HepG2 (cell line): ENCODE data around the gene ADAR. TPM values are rescaled to one million over a fixed set of nuclear protein-coding genes. Genes with fewer than 3 reads are reported as not detected.

Experiments
- BHLHE40 ChIP-seq: IDR thresholded peaks from 2 replicates; pipeline ENCODE4 v1.6.1; 2011; ENCODE audit warnings: low read length, improper control_type of control experiment
- EZH2 ChIP-seq: conservative IDR thresholded peaks from 2 replicates; pipeline ENCODE4 v1.6.1; 2012; ENCODE audit warnings: mild to moderate bottlenecking, low read depth, low read length, moderate library complexity
- HMG20A ChIP-seq: IDR thresholded peaks from 2 replicates; pipeline ENCODE4 v1.6.1; 2016; ENCODE audit warnings: borderline replicate concordance
- HOXA3 ChIP-seq: sonication (generic); formaldehyde crosslinking; IDR thresholded peaks from 2 replicates; pipeline ENCODE4 v1.5.0; 2020; ENCODE audit warnings: missing genetic modification reagents
- HOXD1 ChIP-seq: sonication (generic); formaldehyde crosslinking; IDR thresholded peaks from 2 replicates; pipeline ENCODE4 v1.5.0; 2020; ENCODE audit warnings: missing genetic modification reagents
- KIAA2018 ChIP-seq: sonication (generic); formaldehyde crosslinking; IDR thresholded peaks from 2 replicates; pipeline ENCODE4 v1.5.0; 2020; ENCODE audit warnings: mild to moderate bottlenecking, missing genetic modification reagents, borderline replicate concordance
- MTF2 ChIP-seq: sonication (generic); formaldehyde crosslinking; IDR thresholded peaks from 2 replicates; pipeline ENCODE4 v1.5.0; 2020; ENCODE audit warnings: missing genetic modification reagents, borderline replicate concordance
- PHF21A ChIP-seq: sonication (generic); formaldehyde crosslinking; IDR thresholded peaks from 2 replicates; pipeline ENCODE4 v1.5.0; 2020; ENCODE audit warnings: mild to moderate bottlenecking, missing genetic modification reagents
- SAFB2 ChIP-seq: sonication (generic); formaldehyde crosslinking; IDR thresholded peaks from 2 replicates; pipeline ENCODE4 v1.5.1; 2020; ENCODE audit warnings: missing genetic modification reagents, low read depth, mild to moderate bottlenecking, borderline replicate concordance
- SPEN ChIP-seq: sonication (generic); formaldehyde crosslinking; IDR thresholded peaks from 2 replicates; pipeline ENCODE4 v1.5.1; 2020; ENCODE audit warnings: low read depth, mild to moderate bottlenecking, missing genetic modification reagents
- ZNF20 ChIP-seq: sonication (generic); formaldehyde crosslinking; IDR thresholded peaks from 2 replicates; pipeline ENCODE4 v1.4.0; 2020; ENCODE audit warnings: mild to moderate bottlenecking, moderate library complexity, missing genetic modification reagents
- ZNF580 ChIP-seq: IDR thresholded peaks from 2 replicates; pipeline ENCODE4 v1.6.1; 2016; ENCODE audit warnings: low read depth, borderline replicate concordance
- ZNF703 ChIP-seq: sonication (generic); formaldehyde crosslinking; IDR thresholded peaks from 2 replicates; pipeline ENCODE4 v1.5.1; 2020; ENCODE audit warnings: missing genetic modification reagents, mild to moderate bottlenecking, moderate library complexity, borderline replicate concordance
- polyA plus RNA-seq, 8 experiments: library from polyadenylated mRNA; depleted of rRNA in 3 of 8; stranded (reverse) in 7 of 8; unstranded in 1 of 8; fragments of >200 nt; fragmentation: Illumina TruSeq in 4 of 8; extraction: Trizol in 4 of 8; gene quantifications; 2 replicates each; pipeline versions ENCODE4 v1.2.1 to v1.2.3, GENCODE V29; 2011 to 2016; ENCODE audit warnings: low read depth in 4 of 8, missing spikeins in 1 of 8, mixed read lengths in 1 of 8; ENCODE audit not compliant: insufficient read depth in 1 of 8
- total RNA-seq, 5 experiments: library from RNA; depleted of rRNA; stranded (reverse); fragments of >200 nt; fragmentation: Illumina TruSeq; extraction: Trizol; gene quantifications; 2 replicates each; pipeline ENCODE4 v1.2.3, GENCODE V29; 2016; ENCODE audit warnings: low read depth in 1 of 5
- TF ChIP-seq, protein P1 (sequence below): sonication (generic); formaldehyde crosslinking; conservative IDR thresholded peaks from 2 replicates; pipeline ENCODE4 v1.4.0; 2020; ENCODE audit warnings: missing genetic modification reagents
- TF ChIP-seq, protein P2 (sequence below): sonication (generic); formaldehyde crosslinking; IDR thresholded peaks from 2 replicates; pipeline ENCODE4 v1.4.0; 2020; ENCODE audit warnings: missing genetic modification reagents

Gene ADAR
- total and polyA plus RNA-seq, 2 of the 13 experiments (the other 11 are each of a cell fraction or from before 2014, with no cell fraction given) = 70.8 to 86.2 TPM

- TF ChIP-seq KIAA2018 (no peak), ZNF20 (CRISPR knock-in tag) (0 out of 2 replicates have a peak, but pooled peaks have one; percentile 67), MTF2 (CRISPR knock-in tag) (peak; percentile 89; the same call in 1 of the 2 replicates), PHF21A (CRISPR knock-in tag) (peak; percentile 54; the same call in 1 of the 2 replicates), ZNF580 (CRISPR knock-in tag) (peak; percentile 52; the same call in 1 of the 2 replicates), ZNF703 (CRISPR knock-in tag) (peak; percentile 54; the same call in 1 of the 2 replicates), HMG20A (CRISPR knock-in tag) (no peak), SAFB2 (no peak), SPEN (CRISPR knock-in tag) (peak; percentile 84), BHLHE40 (no peak), HOXD1 (CRISPR knock-in tag) (no peak), EZH2 (no peak), HOXA3 (peak; percentile 88)
- TF ChIP-seq, protein P1, sequence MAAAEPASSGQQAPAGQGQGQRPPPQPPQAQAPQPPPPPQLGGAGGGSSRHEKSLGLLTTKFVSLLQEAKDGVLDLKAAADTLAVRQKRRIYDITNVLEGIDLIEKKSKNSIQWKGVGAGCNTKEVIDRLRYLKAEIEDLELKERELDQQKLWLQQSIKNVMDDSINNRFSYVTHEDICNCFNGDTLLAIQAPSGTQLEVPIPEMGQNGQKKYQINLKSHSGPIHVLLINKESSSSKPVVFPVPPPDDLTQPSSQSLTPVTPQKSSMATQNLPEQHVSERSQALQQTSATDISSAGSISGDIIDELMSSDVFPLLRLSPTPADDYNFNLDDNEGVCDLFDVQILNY (CRISPR knock-in tag) = no peak
- TF ChIP-seq, protein P2, sequence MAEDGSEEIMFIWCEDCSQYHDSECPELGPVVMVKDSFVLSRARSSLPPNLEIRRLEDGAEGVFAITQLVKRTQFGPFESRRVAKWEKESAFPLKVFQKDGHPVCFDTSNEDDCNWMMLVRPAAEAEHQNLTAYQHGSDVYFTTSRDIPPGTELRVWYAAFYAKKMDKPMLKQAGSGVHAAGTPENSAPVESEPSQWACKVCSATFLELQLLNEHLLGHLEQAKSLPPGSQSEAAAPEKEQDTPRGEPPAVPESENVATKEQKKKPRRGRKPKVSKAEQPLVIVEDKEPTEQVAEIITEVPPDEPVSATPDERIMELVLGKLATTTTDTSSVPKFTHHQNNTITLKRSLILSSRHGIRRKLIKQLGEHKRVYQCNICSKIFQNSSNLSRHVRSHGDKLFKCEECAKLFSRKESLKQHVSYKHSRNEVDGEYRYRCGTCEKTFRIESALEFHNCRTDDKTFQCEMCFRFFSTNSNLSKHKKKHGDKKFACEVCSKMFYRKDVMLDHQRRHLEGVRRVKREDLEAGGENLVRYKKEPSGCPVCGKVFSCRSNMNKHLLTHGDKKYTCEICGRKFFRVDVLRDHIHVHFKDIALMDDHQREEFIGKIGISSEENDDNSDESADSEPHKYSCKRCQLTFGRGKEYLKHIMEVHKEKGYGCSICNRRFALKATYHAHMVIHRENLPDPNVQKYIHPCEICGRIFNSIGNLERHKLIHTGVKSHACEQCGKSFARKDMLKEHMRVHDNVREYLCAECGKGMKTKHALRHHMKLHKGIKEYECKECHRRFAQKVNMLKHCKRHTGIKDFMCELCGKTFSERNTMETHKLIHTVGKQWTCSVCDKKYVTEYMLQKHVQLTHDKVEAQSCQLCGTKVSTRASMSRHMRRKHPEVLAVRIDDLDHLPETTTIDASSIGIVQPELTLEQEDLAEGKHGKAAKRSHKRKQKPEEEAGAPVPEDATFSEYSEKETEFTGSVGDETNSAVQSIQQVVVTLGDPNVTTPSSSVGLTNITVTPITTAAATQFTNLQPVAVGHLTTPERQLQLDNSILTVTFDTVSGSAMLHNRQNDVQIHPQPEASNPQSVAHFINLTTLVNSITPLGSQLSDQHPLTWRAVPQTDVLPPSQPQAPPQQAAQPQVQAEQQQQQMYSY (CRISPR knock-in tag) = no peak
Measured at GRCh38 chr1:154627257-154628120, 19.5 kb upstream of the ADAR start (continued).
